Thyroid gland (tissue), 4 donors: ENCODE results near the gene PTPRN2.

Source experiments
- POLR2A ChIP-seq, 2 donors: fragments of 450-650 bp; IDR thresholded peaks; one replicate each; pipeline ENCODE4 v1.6.1; 2017; ENCODE audit warnings: antibody characterized with exemption in 2 of 2, mild to moderate bottlenecking in 2 of 2, moderate library complexity in 1 of 2
- TF ChIP-seq, protein P1 (sequence below), 6 experiments: fragments of 200-600 bp in 3 of 6; fragments of 450-650 bp in 3 of 6; sonication (generic) in 3 of 6; IDR thresholded peaks; one replicate each; pipeline ENCODE4 v1.5.1; 2016 to 2019; ENCODE audit warnings: antibody characterized with exemption in 6 of 6, mild to moderate bottlenecking in 2 of 6, inconsistent platforms in 1 of 6, moderate library complexity in 1 of 6

DNA sequence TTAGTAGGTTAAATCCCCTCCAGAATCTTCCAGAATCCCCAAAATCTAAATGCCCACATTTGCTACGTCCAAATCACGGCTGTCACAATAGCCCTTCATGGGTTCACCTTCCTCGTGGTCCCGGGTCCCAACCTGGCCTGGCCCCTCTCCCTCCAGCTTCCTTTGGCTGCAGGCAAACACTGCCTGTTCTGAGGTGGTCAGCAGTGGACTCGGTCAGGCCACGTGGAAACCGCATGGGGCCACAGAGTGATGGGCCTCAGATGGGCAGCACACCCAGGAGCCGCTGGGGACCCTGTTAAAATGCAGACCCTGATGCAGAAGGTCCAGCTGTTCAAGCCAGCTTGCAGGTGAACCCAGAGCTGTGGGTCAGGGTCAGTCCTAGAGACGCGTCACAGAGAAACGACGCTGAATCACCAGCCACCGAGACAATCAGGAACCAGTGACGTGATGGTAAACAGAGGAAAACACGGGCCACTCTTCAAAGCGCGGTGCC is 662.2 kb downstream of the PTPRN2 start:
- TF ChIP-seq, protein P1, sequence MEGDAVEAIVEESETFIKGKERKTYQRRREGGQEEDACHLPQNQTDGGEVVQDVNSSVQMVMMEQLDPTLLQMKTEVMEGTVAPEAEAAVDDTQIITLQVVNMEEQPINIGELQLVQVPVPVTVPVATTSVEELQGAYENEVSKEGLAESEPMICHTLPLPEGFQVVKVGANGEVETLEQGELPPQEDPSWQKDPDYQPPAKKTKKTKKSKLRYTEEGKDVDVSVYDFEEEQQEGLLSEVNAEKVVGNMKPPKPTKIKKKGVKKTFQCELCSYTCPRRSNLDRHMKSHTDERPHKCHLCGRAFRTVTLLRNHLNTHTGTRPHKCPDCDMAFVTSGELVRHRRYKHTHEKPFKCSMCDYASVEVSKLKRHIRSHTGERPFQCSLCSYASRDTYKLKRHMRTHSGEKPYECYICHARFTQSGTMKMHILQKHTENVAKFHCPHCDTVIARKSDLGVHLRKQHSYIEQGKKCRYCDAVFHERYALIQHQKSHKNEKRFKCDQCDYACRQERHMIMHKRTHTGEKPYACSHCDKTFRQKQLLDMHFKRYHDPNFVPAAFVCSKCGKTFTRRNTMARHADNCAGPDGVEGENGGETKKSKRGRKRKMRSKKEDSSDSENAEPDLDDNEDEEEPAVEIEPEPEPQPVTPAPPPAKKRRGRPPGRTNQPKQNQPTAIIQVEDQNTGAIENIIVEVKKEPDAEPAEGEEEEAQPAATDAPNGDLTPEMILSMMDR (IDR thresholded peaks at IDR 0.05): no peak
- TF ChIP-seq POLR2A (IDR thresholded peaks at IDR 0.05): no peak
